GM18511 (cell line): Measurements from ENCODE around the gene NID1.
"Not testable (repeated sequence)": the region's sequence is repeated elsewhere in the genome, so short reads cannot be mapped to it uniquely, and the experiment has no call there.

Experiments
- ATAC-seq: cut with Tn5 transposase; IDR thresholded peaks from one replicate; pipeline ENCODE4 v1.9.1; 2021; ENCODE audit warnings: mild to moderate bottlenecking, moderate library complexity; ENCODE audit not compliant: unreplicated experiment

NID1 gene

DNA sequence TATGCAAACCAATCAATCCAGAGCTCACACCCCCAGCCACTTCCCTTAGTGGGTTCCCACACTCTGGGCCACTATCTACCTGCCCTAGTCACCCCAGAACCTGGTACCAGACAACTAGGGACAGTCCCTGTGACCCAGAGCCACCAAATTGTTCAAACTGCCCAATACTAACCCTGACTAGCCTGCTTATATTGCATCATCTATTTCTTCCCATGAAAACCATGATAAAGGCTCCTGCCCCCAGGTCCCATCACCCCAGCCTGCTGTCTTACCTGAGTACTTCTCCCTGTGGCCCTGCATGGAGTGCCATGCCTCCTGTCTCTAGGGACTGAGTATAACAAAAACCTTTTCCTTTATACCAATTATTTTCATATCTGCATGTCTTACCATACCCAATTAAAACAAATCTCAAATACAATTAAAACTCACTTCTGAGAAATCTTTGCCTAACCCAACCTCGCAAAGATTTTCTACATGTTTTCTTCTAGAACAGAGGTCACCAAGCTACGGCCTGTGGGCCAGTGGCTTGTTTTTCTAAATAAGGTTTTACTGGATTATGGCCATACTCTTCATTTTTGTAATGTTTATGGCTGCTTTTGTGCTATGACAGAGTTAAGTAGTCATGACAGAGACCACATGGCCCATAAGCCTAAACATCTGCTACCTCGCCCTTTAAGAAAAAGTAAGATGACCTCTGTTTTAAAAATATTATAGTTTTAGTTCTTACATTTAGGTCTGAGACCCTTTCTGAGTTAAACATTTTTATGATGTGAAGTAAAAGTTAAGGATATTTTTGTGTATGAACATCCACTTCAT lies 31.0 kb upstream of the NID1 start:
- ATAC-seq = no peak

DNA sequence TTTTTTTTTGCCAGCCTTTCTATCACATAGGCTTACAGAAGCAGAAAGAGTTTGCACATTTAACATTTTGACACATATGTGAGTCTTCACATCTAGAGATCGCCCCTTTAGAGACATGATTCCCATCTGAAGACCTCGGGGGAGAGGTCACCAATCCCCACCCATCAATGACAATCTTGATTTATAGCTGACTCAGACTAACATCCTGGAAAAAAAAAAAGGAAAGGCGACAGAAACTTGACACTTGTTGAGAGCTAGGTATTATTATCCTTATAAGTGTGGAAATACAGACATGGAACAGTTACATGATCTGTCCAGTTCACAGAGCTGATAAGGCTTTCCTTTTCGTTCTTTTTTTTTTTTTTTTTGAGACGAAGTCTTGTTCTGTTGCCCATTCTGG lies 28.0 kb upstream of the NID1 start:
- no peak for ATAC-seq

DNA sequence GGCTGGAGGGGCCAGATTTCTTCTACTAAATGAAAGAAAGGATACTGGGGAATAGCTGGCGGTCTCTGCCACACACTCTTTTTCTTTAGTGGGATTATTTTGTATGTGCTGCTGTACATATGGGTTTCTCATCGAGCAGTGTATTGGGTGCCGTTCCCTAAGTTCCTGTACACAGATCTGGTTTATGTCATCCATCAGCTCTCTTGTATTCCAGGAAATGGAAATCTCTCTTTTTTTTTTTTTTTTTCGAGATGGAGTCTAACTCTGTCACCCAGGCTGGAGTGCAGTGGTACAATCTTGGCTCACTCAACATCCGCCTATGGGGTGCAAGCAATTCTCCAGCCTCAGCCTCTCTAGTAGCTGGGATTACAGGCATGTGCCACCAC lies 27.0 kb upstream of the NID1 start:
- ATAC-seq = no peak

DNA sequence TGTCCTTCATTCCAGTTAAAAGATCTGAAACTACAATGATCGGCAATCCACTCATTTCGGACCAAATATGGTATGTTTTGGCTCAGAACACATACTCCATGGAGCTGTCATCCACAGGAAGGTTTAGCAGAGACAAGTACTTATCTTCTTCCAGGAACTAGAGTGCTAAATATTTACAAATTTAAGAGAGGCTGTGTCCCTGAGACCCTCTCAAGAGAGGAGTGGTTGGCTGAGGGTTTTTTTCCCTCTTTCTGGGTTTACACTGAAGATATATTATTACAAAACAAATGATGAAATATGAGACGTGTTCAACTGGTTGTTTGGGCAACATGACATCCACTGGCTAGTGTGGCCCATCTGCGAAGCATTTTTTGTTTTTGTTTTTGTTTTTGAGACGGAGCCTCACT lies 25.9 kb upstream of the NID1 start:
- no peak for ATAC-seq

- ATAC-seq = no peak
Measured at GRCh38 chr1:236089046-236089773, 24.3 kb upstream of the NID1 start.

- no peak for ATAC-seq
Measured at GRCh38 chr1:236086537-236086936, 21.6 kb upstream of the NID1 start.

DNA sequence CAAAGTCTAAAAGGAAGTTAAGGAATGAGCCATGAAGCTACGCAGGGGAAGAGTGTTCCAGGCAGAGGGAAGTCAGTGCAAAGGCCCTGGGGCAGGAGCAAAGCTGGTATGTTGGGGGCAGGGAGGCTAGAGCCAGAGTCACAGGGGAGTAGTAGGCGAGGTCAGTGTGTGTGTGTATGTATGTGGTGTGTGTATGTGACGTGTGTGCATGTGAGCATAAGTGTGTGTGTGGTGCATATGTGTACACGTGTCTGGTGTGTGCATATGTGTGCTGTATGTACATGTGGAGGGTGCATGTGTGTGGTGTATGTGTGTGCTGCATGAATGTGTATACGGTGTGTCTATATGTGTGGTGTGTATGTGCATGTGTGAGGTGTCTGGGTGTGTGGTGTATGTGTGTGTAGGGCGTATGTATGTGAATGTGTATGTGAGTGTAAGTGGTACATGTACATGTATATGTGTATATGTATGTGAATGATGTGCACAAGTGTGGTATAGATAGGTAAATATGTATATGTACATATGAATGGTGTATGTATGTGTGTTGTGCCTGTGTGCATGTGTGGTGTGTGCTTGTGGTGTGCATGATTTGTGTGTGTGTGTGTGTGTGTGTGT lies 20.8 kb upstream of the NID1 start:
- ATAC-seq = no peak

DNA sequence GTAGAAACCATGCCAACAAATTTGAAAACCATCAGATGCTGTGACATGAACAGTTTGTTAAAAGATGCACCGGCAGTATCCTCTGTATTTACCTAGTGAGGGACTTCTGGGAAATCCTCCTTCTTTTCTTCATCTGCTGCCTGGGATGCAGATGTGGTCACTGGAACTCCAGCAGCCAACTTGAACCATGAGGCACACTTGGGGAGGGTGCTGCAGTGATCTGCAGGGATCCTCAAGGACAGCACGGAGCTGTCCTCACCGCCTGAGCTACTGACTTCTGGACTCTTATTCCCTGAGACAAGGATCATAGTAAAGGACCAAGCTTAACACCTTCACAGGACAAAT lies 19.5 kb upstream of the NID1 start:
- ATAC-seq = no peak

- ATAC-seq = peak; percentile 56
Measured at GRCh38 chr1:236083650-236084385, 18.9 kb upstream of the NID1 start.

- no peak for ATAC-seq
Measured at GRCh38 chr1:236082526-236082925, 17.6 kb upstream of the NID1 start.

DNA sequence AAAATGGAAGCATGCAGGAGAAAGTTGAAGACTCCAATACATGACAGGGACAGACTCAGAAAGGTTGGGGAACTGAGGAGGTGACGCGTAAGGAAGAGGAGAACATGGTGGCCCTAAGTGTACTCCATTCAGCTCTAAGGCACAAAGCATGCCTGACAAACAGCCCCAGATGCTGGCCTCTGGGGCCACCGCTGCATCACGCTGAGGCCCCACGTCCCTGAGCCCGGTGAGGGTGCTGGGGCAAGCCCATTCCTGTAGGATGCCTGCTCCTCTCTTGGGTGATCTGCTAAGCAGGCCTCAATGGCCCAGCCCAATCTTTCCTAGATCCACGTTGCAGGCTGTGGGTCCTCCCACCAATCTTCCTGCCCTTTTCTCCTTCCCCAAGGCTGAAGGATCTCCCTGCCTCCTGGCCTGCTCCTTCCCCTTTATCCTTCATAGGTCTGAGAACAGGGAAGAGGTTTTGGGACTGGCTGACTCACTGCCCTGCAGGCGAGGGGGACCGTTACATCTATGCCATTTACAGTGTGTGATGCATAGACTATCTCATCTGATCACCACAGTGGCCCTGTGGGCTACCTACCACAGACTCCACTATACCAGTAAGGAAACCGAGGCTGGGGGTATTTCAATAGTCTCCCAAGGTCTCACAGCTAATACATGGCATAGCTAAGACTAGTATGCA lies 16.8 kb upstream of the NID1 start:
- no peak for ATAC-seq

DNA sequence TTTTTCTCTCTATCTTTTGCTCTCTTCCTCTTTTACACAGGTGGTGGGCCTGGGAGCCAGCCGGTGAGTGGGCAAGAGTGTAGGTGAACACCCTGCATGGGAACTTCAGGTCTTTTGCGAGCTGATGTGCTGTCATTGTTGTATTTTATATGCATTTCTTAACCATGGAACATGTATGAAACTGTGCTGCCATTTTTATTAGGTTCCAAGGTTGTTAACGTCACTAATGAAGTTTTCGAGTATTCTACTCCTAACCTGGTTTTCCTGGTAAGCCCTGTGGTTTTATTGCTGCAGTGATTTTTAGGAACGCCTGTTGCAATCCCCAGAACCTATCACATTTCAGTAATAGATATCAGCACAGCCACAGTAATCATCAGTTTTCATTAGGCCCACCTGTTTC lies 14.8 kb upstream of the NID1 start:
- no peak for ATAC-seq

GRCh38 chr1:236078993-236079392 lies 14.1 kb upstream of the NID1 start:
- ATAC-seq = no peak

- not testable (repeated sequence) for ATAC-seq
Measured at GRCh38 chr1:236078077-236078476, 13.2 kb upstream of the NID1 start.

- no peak for ATAC-seq
Measured at GRCh38 chr1:236075848-236076247, 11.0 kb upstream of the NID1 start.

- ATAC-seq = no peak
Measured at GRCh38 chr1:236073307-236073897, 8.5 kb upstream of the NID1 start.

- no peak for ATAC-seq
Measured at GRCh38 chr1:236072001-236072400, 7.1 kb upstream of the NID1 start.

GRCh38 chr1:236070753-236071152 lies 5.9 kb upstream of the NID1 start:
- no peak for ATAC-seq

DNA sequence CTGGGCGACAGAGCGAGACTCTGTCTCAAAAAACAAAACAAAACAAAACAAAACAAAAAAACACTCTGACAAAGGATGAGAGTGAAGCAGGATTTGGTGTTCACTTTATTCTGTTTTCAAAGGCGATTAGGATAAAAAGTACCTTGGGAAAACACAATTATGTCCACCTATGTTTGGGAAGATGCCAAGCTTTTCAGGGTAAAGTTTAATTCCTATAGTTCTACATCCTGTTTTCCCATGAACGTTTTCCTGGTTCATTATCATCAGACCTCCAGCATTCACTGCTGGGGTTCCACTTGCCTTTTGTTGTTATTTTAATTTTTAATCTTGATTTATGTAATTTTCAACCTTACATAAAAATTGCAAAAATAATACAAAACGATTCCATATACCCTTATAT lies 4.9 kb upstream of the NID1 start:
- no peak for ATAC-seq

DNA sequence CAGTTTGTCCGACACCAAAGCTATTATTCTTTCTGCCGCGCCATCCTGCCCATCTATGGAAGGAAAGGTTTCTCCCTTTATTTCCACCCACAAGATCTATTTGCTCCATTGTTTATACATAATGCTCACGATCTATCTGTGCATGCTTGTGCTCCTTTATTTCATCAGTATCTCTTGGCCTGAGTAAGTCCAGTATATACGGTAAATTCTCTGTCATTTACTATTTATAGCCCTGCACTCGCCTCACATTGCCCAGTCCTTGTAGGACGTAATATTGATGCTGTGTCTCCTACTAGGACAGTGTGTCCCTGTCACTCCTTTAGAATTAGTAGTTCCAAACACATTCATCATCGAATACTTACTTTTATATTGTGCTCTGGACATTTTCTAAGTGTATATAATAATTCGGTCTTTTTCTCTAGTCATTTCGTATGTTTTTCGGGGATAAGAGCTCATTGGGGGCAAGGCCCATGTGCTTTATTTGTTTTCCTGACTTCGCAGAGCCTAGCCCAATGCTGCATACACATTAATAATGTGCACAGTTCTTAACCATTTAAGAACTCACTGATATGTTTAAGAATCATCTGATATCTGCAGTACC lies 3.1 kb upstream of the NID1 start:
- no peak for ATAC-seq
